HEK293T (cell line): ENCODE measurements around the gene ZNF662.

ENCODE experiments used
- CTCF ChIA-PET: fragments of 350-600 bp; formaldehyde crosslinking; extraction: SDS; loops from one replicate; lab custom pipeline; 2021; ENCODE audit warnings: antibody characterized with exemption, inconsistent platforms; lab: Yijun Ruan, JAX
- POLR2A ChIA-PET: fragments of 350-600 bp; formaldehyde crosslinking; extraction: SDS; loops from one replicate; lab custom pipeline; 2020; ENCODE audit warnings: antibody characterized with exemption, inconsistent platforms; lab: Yijun Ruan, JAX
- DNase-seq: peaks from one replicate; pipeline ENCODE4 v3.0.0; 2012; ENCODE audit warnings: mixed read lengths; ENCODE audit errors: extremely low spot score
- ARNT ChIP-seq: fragments of 450-650 bp; IDR thresholded peaks from 2 replicates; pipeline ENCODE4 v1.6.1; 2017; ENCODE audit warnings: mild to moderate bottlenecking
- BHLHE40 ChIP-seq: fragments of 450-650 bp; IDR thresholded peaks from 2 replicates; pipeline ENCODE4 v1.6.1; 2016; ENCODE audit warnings: mild to moderate bottlenecking, moderate library complexity, borderline replicate concordance
- CTBP1 ChIP-seq: fragments of 450-650 bp; IDR thresholded peaks from 2 replicates; pipeline ENCODE4 v1.6.1; 2016; ENCODE audit warnings: borderline replicate concordance
- ELF4 ChIP-seq: fragments of 450-650 bp; IDR thresholded peaks from 2 replicates; pipeline ENCODE4 v1.6.1; 2017; ENCODE audit warnings: antibody characterized with exemption
- FOXA1 ChIP-seq: fragments of 450-650 bp; IDR thresholded peaks from 2 replicates; pipeline ENCODE4 v1.6.1; 2016; ENCODE audit warnings: mild to moderate bottlenecking
- FOXK2 ChIP-seq: fragments of 450-650 bp; IDR thresholded peaks from 2 replicates; pipeline ENCODE4 v1.6.1; 2016; ENCODE audit warnings: mild to moderate bottlenecking
- FOXM1 ChIP-seq: fragments of 450-650 bp; IDR thresholded peaks from 2 replicates; pipeline ENCODE4 v1.6.1; 2017; ENCODE audit warnings: mild to moderate bottlenecking, borderline replicate concordance
- HDGF ChIP-seq: fragments of 450-650 bp; IDR thresholded peaks from 2 replicates; pipeline ENCODE4 v1.6.1; 2017; ENCODE audit warnings: antibody characterized with exemption, borderline replicate concordance
- L3MBTL2 ChIP-seq: fragments of 450-650 bp; conservative IDR thresholded peaks from 2 replicates; pipeline ENCODE4 v1.6.1; 2016; ENCODE audit warnings: mild to moderate bottlenecking
- LEF1 ChIP-seq: fragments of 450-650 bp; IDR thresholded peaks from 2 replicates; pipeline ENCODE4 v1.6.1; 2017; ENCODE audit warnings: mild to moderate bottlenecking, borderline replicate concordance
- NFRKB ChIP-seq: fragments of 450-650 bp; IDR thresholded peaks from 2 replicates; pipeline ENCODE4 v1.6.1; 2016; ENCODE audit warnings: mild to moderate bottlenecking, moderate library complexity
- SP1 ChIP-seq: fragments of 450-650 bp; IDR thresholded peaks from 2 replicates; pipeline ENCODE4 v1.6.1; 2017
- SUZ12 ChIP-seq: fragments of 450-650 bp; IDR thresholded peaks from 2 replicates; pipeline ENCODE4 v1.6.1; 2016; ENCODE audit warnings: mild to moderate bottlenecking
- TARDBP ChIP-seq: fragments of 450-650 bp; IDR thresholded peaks from 2 replicates; pipeline ENCODE4 v1.6.1; 2016
- ZNF384 ChIP-seq: fragments of 450-650 bp; IDR thresholded peaks from 2 replicates; pipeline ENCODE4 v1.6.1; 2016
- TF ChIP-seq, protein P1 (sequence below): fragments of 450-650 bp; IDR thresholded peaks from 2 replicates; pipeline ENCODE4 v1.6.1; 2016

ZNF662 gene

DNA sequence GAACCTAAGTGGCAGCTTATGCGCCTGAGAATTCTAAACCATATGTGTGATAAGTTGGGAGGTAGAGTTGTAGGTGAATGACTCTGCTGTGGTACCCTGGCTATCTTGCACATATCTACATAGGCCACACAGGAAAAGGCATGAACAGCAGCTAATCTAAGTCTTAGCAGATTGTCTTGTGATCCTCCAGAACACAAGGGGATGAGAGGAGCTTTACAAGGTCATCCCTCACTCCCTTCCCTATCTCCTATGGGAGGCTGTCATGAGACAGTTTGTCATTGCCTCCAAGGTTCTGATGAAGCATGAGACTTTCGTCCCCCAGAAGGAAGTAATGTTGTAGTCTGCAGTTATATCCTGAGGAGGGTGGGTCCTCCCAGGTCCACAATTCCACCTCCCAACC is 3.7 kb upstream of the ZNF662 start:
- ChIA-PET POLR2A (no interaction called here), CTCF (interaction anchor here (0.7 kb wide), 1 partner anchor 63 kb away, joined by 3 read pairs; no protein-coding TSS in a partner anchor)
- TF ChIP-seq TARDBP (no peak), FOXK2 (no peak), HDGF (no peak), LEF1 (no peak), SP1 (no peak), ELF4 (no peak), L3MBTL2 (no peak), FOXM1 (no peak), CTBP1 (no peak), BHLHE40 (no peak), ZNF384 (no peak), FOXA1 (no peak), NFRKB (no peak)
- TF ChIP-seq, protein P1, sequence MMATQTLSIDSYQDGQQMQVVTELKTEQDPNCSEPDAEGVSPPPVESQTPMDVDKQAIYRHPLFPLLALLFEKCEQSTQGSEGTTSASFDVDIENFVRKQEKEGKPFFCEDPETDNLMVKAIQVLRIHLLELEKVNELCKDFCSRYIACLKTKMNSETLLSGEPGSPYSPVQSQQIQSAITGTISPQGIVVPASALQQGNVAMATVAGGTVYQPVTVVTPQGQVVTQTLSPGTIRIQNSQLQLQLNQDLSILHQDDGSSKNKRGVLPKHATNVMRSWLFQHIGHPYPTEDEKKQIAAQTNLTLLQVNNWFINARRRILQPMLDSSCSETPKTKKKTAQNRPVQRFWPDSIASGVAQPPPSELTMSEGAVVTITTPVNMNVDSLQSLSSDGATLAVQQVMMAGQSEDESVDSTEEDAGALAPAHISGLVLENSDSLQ: no peak

DNA sequence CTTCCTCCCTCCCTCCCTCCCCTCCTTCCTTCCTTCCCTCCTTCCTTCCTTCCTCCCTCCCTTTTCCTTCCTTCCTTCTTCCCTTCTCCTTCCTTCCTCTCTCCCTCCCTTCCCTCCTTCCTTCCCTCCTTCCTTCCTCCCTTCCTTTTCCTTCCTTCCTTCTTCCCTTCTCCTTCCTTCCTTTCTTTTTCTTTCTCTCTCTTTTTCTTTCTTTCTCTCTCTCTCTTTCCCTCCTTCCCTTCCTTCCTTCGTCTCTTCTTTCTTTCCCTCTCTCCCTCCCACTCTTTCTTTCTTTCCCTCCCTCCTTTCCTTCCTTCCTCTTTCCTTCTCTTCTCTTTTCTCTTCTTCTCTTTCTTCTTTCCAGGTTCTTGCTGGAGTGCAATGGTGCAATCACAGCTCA is 1.9 kb upstream of the ZNF662 start:
- ChIA-PET CTCF (no interaction called here), POLR2A (no interaction called here)
- no peak for TF ChIP-seq SUZ12
- TF ChIP-seq ELF4: no peak
- DNase-seq: no peak

More for the DNA sequence above, 3.7 kb upstream of the ZNF662 start:
- DNase-seq: no peak

DNA sequence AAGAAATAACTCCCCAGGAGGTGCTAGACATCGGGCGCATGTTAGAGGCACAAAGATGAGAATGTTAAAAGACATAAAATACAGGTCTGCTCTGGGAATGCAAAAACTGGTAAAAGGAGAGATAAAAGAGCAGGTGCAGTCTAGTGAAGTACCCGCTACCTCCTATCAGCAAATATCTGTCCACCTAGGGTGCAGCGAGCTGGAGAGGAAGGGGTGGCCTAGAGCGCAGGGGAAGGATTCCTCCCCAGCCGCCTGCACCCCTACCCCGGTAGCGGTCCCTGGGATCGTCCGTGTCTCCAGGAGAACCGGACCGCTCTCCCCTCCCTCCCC is 237 bp upstream of the ZNF662 start:
- TF ChIP-seq, protein P1: no peak
- no peak for TF ChIP-seq FOXA1
- no peak for DNase-seq
- ChIA-PET CTCF (no interaction called here), POLR2A (no interaction called here)

DNA sequence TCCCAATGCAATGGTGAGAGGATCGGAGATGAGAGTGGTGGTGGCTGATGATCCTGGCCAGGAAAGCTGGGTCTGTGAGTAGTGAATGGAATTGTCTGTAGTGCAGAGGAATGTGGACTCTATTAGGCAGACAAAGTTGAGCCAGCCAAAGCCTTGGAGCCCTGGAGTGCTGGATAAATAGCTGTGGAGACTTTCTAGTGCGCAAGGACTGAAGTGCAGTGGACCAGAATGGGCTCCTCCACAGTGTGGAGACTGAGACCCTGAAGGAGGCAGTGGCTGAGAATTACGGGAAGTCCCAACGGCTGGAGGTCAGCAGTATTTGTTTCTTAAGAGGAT is 874 bp downstream of the ZNF662 start:
- TF ChIP-seq NFRKB (no peak), TARDBP (no peak), FOXK2 (no peak), ELF4 (no peak), CTBP1 (no peak), BHLHE40 (no peak), ZNF384 (no peak), L3MBTL2 (no peak), LEF1 (no peak), SUZ12 (no peak), FOXA1 (no peak)
- TF ChIP-seq, protein P1: no peak
- no peak for DNase-seq
- CTCF ChIA-PET: no interaction called here
- POLR2A ChIA-PET: no interaction called here

DNA sequence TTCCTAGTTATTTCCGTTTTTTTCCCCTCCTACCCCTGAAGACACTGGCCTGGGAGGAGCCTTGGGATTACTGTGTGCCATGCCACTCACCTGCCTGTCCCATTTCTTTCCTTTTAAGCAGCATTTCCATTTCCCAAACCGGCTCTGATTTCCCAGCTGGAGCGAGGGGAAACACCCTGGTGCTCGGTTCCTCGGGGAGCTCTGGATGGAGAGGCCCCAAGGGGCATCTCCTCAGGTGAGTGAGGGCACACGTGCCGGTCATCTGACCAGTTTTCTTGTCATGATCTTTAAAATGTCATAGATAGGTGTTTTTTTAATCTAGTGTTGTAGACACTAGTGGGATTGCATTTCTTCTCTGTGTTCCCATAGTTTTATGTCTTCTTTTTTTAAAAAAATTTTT is 2.7 kb downstream of the ZNF662 start:
- DNase-seq: no peak
- no peak for TF ChIP-seq FOXK2
- no peak for TF ChIP-seq SUZ12
- no peak for TF ChIP-seq FOXM1
- no peak for TF ChIP-seq BHLHE40
- no peak for TF ChIP-seq HDGF
- no peak for TF ChIP-seq ZNF384
- no peak for TF ChIP-seq SP1
- TF ChIP-seq ELF4: no peak
- no peak for TF ChIP-seq L3MBTL2
- TF ChIP-seq, protein P1: no peak
- no peak for TF ChIP-seq TARDBP
- no peak for TF ChIP-seq CTBP1
- TF ChIP-seq FOXA1: no peak
- TF ChIP-seq ARNT: no peak
- TF ChIP-seq NFRKB: no peak
- no peak for TF ChIP-seq LEF1
- POLR2A ChIA-PET: no interaction called here
- CTCF ChIA-PET: no interaction called here

DNA sequence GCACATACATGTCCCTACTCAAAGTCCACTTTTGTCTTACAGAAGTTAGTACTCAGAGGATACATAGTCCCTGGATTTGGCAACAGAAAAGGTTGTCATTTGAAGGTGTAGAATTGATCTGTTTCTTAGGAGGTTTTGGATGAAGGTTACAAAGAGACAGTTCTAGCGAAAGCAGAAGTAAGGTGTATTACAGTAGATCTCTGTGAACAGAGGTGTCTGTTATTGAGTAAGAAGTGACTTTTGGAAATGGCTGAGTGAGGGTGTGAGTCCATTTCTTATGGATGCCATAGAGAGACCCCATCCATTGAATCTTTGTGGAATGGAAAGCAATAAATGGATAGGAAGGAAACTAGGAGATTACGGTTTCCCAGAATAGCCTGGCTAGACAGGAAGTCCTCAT is 5.6 kb downstream of the ZNF662 start:
- DNase-seq: no peak
- no peak for TF ChIP-seq ELF4
- TF ChIP-seq LEF1: no peak
- TF ChIP-seq HDGF: no peak
- no peak for TF ChIP-seq FOXM1
- no peak for TF ChIP-seq ARNT
- TF ChIP-seq, protein P1: no peak
- TF ChIP-seq SP1: no peak
- no peak for TF ChIP-seq NFRKB
- ChIA-PET CTCF (no interaction called here), POLR2A (no interaction called here)
